HUES64 (cell line): Measurements from ENCODE around the gene PLIN5.

ENCODE experiments used
- H3K27ac ChIP-seq: 2 replicates; pipeline ENCODE4 v1.7.0; 2013; ENCODE audit warnings: low read depth, low read length, inconsistent platforms
- H3K27me3 ChIP-seq: 2 replicates; pipeline ENCODE4 v1.6.1; 2013; ENCODE audit warnings: mild to moderate bottlenecking, low read length; ENCODE audit not compliant: insufficient read depth
- H3K36me3 ChIP-seq: 2 replicates; pipeline ENCODE4 v1.6.1; 2013; ENCODE audit warnings: mild to moderate bottlenecking, low read length; ENCODE audit not compliant: insufficient read depth
- H3K4me1 ChIP-seq: 2 replicates; pipeline ENCODE4 v1.6.1; 2013; ENCODE audit warnings: mild to moderate bottlenecking, low read length, moderate library complexity; ENCODE audit not compliant: insufficient read depth
- H3K4me3 ChIP-seq: 2 replicates; pipeline ENCODE4 v1.5.1; 2013; ENCODE audit warnings: mild to moderate bottlenecking, low read length, moderate library complexity
- H3K9ac ChIP-seq: 2 replicates; pipeline ENCODE4 v1.6.1; 2013; ENCODE audit warnings: mild to moderate bottlenecking, low read depth, low read length
- H3K9me3 ChIP-seq: 2 replicates; pipeline ENCODE4 v1.6.1; 2013; ENCODE audit warnings: low read depth, low read length; ENCODE audit not compliant: insufficient read depth
- WGBS: fragments of 150-250, 120-280 bp; methylation state at CpG from one replicate; pipeline ENCODE4 v1.1.7; 2013; ENCODE audit warnings: missing lambda C conversion rate; 5-methylcytosine and 5-hydroxymethylcytosine counted together

Gene PLIN5

DNA sequence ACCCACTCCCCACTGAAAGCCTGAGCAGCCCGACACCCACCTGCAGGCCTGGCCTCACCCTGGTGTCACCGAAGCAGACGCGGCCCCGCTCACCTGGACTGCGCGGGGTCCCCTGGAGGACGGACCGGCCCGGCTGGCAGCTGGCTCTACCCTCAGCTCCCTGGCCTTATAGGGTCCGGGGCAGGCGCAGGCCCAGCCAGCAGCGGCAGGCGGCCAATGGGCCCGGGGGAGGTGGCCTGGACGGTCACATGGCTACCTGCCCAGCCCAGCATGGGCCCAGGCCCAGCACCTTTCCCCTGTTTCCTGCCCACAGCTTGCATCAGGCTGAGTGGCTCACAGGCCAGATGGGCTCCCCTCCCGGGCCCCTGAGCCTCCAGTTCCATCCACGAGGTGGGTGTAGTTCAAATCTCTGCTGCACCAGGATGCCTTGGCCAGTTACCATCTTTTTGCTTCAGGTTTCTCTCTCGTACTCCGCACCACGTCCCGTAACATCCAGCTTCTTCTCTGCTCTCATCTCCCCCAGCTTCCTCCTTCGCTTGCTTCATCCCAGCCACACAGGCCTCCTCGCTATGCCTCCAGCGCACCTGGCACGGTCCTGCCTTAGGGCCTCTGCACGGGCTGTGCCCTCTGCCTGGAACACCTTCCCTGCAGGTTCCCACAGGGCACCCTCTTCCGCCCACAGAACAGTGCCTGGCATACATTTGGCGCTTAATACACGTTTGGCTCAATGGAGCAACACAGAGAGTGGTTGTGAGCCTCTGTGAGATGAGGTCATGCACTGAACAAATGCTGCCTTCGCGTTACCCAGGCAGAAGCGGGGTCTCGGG, 16.5 kb downstream of the PLIN5 start, which contains the start of gene PLIN4:
Gene PLIN4, minus strand, starts transcription at position 142 of the 827 bp plus-strand sequence. CDS start 214 bp downstream, outside the sequence.
- H3K4me1 ChIP-seq: no peaks in the 10 kb centered on the region
- no peak within 1 kb of the TSS for H3K27ac ChIP-seq
- H3K9ac ChIP-seq: no peak within 1 kb of the TSS
- no peaks in the 10 kb centered on the region for H3K9me3 ChIP-seq
- no peaks in the 10 kb centered on the region for H3K36me3 ChIP-seq
- 89% methylated on average over 34 of the region's 34 CpGs for WGBS
- no peak within 1 kb of the TSS for H3K4me3 ChIP-seq
- peaks cover 11% of the 10 kb centered on the region; the same call in 1 of the 2 replicates for H3K27me3 ChIP-seq

DNA sequence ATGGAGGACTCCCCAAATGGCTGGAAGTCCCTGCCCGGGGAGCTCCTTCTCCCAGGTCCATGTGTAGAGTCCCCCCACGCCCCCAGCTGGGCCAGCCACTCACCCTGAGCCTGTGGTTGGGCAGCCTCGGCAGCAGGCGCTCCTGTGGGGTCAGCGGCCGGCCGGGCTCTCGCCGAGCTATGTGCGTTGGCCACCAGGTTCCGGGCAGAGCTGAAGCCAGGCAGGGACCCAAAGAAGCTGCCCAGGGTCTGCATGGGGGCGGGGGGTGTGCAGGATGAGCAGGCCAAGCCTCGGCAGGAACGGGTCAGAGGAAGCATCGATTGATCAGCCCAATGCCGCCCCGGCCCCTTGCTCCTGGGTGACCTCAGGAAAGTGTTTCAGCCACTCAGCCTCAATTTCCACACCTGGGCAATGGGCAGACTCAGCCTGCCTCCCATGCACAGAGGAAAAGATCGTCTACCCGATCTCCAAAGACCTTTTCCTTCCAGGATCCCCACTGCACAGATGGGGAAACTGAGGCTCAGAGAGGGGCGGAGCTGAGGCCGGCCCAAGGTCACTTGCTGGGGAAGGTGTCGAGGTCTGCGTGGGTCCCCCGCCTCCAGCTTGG, 17.5 kb downstream of the PLIN5 start:
- Histone ChIP-seq H3K4me1 (no peaks in the 10 kb centered on the region), H3K9ac (no peak overlapping the region), H3K9me3 (no peaks in the 10 kb centered on the region), H3K4me3 (no peak overlapping the region), H3K36me3 (no peaks in the 10 kb centered on the region), H3K27me3 (peaks cover 14% of the 10 kb centered on the region; the same call in 1 of the 2 replicates), H3K27ac (no peak overlapping the region)
- WGBS: 92% methylated on average over 24 of the region's 24 CpGs

DNA sequence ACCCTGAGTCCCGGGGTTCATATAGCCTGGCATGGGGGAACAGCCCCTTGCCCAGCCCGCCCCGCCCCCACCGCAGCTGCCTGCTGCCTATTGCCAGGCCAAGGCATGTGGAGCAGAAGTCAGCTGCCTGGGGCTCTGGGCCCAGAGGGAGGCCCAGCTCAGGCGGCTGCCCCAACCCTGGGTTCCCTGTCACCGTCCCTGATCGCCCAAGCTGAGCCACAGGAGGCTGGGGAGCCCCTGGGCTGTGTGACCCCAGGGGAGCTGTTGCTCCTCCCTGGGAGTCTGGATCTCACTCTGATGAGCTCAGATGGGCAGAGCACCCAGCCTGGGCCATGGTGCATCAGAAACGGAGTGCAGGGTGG, 18.1 kb downstream of the PLIN5 start:
- H3K9me3 ChIP-seq: no peaks in the 10 kb centered on the region
- no peaks in the 10 kb centered on the region for H3K36me3 ChIP-seq
- no peak overlapping the region for H3K4me3 ChIP-seq
- H3K27me3 ChIP-seq: peaks cover 19% of the 10 kb centered on the region; the same call in 1 of the 2 replicates
- no peaks in the 10 kb centered on the region for H3K4me1 ChIP-seq
- WGBS: 83% methylated on average over 8 of the region's 8 CpGs
- H3K27ac ChIP-seq: no peak overlapping the region
- H3K9ac ChIP-seq: no peak overlapping the region

DNA sequence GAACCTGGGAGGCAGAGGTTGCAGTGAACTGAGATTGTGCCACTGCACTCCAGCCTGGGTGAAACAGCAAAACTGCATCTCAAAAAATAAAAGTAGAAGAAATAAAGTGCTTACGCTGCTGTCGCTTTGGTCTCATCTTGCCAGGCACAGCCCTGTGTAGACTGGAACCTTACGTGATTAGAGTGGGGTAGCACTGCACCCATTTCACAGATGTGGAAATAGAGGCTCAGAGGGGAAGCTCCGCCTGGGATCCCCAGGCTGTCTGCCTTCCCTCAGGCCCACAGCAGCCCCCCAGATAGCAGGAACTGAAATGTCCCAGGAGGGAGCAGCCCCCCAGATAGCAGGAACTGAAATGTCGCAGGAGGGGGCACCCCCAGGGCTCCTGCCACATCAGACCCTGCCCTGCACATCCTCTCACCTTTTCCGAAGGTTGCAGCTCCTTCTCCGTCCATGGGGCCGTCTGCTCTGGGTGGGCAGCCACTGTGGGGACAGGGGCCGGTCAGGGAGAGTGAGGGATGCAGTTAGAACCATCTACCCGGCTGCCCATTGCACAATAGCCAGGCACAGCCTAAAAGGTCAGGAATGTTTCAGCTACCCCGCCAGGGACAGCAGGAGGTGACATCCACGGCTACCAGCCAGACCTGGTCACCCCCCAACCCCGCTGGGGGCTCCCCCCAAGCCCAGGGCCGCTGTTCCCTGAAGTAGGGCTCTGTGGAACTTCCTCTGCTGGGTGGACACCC, 18.7 kb downstream of the PLIN5 start:
- Histone ChIP-seq H3K9ac (no peak overlapping the region), H3K36me3 (no peaks in the 10 kb centered on the region), H3K4me1 (no peaks in the 10 kb centered on the region), H3K9me3 (no peaks in the 10 kb centered on the region), H3K27me3 (peaks cover 24% of the 10 kb centered on the region), H3K27ac (no peak overlapping the region), H3K4me3 (no peak overlapping the region)
- WGBS: 80% methylated on average over 14 of the region's 14 CpGs

DNA sequence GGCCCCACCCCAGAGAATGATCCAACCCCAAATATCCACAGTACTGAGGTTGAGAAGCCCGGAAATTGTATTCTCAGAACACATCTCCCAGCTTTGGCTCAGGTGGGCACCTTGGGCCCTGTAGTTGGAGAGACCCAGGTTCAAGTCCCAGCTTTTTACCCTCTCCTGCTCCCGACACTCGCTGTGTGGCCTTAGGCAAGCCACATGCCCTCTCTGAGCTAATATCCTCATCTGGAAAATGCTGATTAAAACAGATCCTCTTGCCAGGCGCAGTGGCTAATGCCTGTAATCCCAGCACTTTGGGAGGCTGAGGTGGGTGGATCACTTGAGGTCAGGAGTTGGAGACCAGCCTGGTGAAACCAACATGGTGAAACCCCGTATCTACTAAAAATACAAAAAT, 19.3 kb downstream of the PLIN5 start:
- Histone ChIP-seq H3K27ac (no peak overlapping the region), H3K4me3 (no peak overlapping the region), H3K27me3 (peaks cover 24% of the 10 kb centered on the region), H3K9ac (no peak overlapping the region), H3K9me3 (no peaks in the 10 kb centered on the region), H3K36me3 (no peaks in the 10 kb centered on the region), H3K4me1 (no peaks in the 10 kb centered on the region)
- WGBS: 91% methylated on average over 5 of the region's 5 CpGs

DNA sequence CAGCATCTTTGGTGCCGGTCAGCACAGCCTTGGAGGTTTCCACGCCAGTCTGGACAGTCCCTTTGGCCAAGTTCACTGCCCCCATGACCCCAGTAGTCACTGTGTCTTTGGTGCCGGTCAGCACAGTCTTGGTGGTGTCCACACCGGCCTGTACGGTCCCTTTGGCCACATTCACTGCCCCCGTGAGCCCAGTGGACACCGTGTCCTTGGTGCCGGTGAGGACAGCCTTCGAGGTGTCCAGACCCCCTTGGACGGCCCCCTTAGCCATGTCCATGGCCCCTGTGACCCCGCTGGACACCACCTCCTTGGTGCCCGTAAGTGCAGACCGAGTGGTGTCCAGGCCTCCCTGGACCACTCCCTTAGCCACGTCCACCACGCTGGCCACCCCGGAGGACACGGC, 21.8 kb downstream of the PLIN5 start:
- Histone ChIP-seq H3K27me3 (peaks cover 25% of the 10 kb centered on the region), H3K9ac (no peak overlapping the region), H3K36me3 (no peaks in the 10 kb centered on the region), H3K4me1 (no peaks in the 10 kb centered on the region), H3K27ac (no peak overlapping the region), H3K4me3 (no peak overlapping the region), H3K9me3 (no peaks in the 10 kb centered on the region)
- 94% methylated on average over 17 of the region's 17 CpGs for WGBS

DNA sequence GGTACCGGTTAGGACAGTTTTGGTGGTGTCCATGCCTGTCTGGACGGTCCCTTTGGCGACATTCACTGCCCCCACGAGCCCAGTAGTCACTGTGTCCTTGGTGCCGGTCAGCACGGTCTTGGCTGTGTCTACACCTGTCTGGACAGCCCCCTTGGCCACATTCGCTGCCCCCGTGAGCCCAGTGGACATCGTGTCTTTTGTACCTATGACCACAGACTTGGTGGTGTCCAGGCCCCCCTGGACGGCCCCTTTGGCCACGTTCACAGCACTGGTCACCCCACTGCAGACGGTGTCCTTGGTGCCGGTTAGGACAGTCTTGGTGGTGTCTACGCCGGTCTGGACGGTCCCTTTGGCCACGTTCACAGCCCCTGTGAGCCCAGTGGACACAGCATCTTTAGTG, 23.0 kb downstream of the PLIN5 start:
- 92% methylated on average over 17 of the region's 17 CpGs for WGBS
- Histone ChIP-seq H3K9ac (no peak overlapping the region), H3K27ac (no peak overlapping the region), H3K4me3 (no peak overlapping the region), H3K4me1 (no peaks in the 10 kb centered on the region), H3K9me3 (no peaks in the 10 kb centered on the region), H3K27me3 (peaks cover 25% of the 10 kb centered on the region), H3K36me3 (no peaks in the 10 kb centered on the region)

DNA sequence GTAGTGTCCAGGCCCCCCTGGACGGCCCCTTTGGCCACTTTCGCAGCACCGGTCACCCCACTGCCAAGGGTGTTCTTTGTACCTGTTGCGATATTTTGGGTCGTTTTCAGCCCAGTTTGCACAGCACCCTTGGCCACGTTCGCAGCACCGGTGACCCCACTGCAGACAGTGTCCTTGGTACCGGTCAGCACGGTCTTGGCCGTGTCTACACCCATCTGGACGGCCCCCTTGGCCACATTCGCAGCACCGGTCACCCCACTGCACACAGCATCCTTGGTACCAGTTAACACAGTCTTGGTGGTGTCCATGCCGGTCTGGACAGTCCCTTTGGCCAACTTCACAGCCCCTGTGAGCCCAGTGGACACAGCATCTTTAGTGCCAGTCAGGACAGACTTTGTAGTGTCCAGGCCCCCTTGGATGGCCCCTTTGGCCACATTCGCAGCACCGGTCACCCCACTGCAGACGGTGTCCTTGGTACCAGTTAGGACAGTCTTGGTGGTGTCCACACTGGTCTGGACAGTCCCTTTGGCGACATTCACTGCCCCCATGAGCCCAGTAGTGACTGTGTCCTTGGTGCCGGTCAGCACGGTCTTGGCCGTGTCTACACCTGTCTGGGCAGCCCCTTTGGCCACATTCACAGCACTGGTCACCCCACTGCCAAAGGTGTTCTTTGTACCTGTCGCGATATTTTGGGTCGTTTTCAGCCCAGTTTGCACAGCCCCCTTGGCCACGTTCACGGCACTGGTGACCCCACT, 23.5 kb downstream of the PLIN5 start:
- WGBS: 89% methylated on average over 27 of the region's 27 CpGs
- Histone ChIP-seq H3K4me3 (no peak overlapping the region), H3K4me1 (no peaks in the 10 kb centered on the region), H3K9me3 (no peaks in the 10 kb centered on the region), H3K36me3 (no peaks in the 10 kb centered on the region), H3K27ac (no peak overlapping the region), H3K9ac (no peak overlapping the region), H3K27me3 (peaks cover 24% of the 10 kb centered on the region)

DNA sequence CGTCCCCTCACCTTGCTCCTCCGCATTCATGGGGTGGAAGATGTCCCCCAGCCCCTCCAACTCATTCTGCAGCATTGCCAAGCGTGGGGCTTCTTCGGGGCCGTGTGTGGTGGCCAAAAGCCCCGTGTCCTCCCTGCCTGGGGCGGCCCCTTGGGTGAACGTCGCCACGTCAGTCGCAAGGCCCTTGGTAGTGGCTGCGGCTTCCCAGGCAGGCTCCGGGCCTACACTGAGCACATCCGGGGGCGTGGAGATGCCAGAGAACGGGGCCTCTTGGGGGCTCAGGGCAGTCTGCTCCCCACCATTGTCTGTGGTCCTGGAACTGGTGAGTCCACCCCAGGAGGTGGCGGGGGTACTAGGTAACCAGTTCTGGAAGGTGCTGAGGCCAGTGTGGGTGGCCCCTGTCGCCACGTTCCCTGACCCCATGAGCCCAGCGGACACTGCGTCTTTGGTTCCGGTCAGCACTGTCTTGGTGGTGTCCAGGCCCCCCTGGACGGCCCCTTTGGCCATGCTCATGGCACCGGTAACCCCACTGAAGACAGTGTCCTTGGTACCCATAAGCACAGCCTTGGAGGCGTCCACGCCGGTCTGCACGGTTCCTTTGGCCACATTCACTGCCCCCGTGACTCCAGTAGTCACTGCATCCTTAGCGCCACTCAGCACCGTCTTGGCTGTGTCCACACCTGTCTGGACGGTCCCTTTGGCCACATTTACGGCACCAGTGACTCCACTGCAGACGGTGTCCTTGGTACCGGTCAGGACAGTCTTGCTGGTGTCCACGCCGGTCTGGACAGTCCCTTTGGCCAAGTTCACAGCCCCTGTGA, 24.4 kb downstream of the PLIN5 start:
- no peak overlapping the region for H3K4me3 ChIP-seq
- 0 out of 2 replicates have a peak, but pooled peaks cover 3% of the 10 kb centered on the region for H3K36me3 ChIP-seq
- H3K9me3 ChIP-seq: no peaks in the 10 kb centered on the region
- WGBS: 90% methylated on average over 37 of the region's 37 CpGs
- H3K27me3 ChIP-seq: peaks cover 22% of the 10 kb centered on the region
- no peaks in the 10 kb centered on the region for H3K4me1 ChIP-seq
- no peak overlapping the region for H3K9ac ChIP-seq
- no peak overlapping the region for H3K27ac ChIP-seq

DNA sequence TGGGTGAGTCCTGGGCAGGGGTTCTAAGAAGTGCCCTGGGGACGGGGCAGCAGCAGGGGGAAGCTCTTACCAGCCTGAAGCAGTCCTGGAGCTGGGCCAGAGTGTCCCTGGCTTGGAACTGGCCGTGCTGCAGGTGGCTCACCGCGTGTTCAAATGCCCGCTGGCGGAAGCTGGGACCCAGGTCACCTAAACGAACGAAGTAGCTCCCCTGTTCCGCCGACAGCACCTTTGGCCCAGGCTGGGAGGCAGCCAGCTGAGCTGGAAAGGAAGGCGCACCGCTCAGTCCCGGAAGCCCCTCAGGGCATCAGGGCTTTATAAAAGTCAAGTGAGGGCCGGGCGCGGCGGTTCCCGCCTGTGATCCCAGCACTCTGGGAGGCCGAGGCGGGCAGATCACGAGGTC, 26.3 kb downstream of the PLIN5 start:
- H3K27ac ChIP-seq: no peak overlapping the region
- whole genome bisulfite sequencing: 93% methylated on average over 21 of the region's 21 CpGs
- H3K27me3 ChIP-seq: peaks cover 20% of the 10 kb centered on the region
- H3K4me3 ChIP-seq: no peak overlapping the region
- H3K36me3 ChIP-seq: peaks cover 14% of the 10 kb centered on the region; the same call in 1 of the 2 replicates
- H3K9me3 ChIP-seq: no peaks in the 10 kb centered on the region
- H3K4me1 ChIP-seq: no peaks in the 10 kb centered on the region
- no peak overlapping the region for H3K9ac ChIP-seq
